HG02840 (cell line): ENCODE measurements around the gene SLC4A2.

ENCODE experiments used
- ATAC-seq: cut with Tn5 transposase; IDR thresholded peaks from one replicate; pipeline ENCODE4 v1.9.1; 2021; ENCODE audit warnings: mild to moderate bottlenecking, moderate library complexity, moderate number of reproducible peaks; ENCODE audit not compliant: unreplicated experiment, low FRiP score

The SLC4A2 gene

DNA sequence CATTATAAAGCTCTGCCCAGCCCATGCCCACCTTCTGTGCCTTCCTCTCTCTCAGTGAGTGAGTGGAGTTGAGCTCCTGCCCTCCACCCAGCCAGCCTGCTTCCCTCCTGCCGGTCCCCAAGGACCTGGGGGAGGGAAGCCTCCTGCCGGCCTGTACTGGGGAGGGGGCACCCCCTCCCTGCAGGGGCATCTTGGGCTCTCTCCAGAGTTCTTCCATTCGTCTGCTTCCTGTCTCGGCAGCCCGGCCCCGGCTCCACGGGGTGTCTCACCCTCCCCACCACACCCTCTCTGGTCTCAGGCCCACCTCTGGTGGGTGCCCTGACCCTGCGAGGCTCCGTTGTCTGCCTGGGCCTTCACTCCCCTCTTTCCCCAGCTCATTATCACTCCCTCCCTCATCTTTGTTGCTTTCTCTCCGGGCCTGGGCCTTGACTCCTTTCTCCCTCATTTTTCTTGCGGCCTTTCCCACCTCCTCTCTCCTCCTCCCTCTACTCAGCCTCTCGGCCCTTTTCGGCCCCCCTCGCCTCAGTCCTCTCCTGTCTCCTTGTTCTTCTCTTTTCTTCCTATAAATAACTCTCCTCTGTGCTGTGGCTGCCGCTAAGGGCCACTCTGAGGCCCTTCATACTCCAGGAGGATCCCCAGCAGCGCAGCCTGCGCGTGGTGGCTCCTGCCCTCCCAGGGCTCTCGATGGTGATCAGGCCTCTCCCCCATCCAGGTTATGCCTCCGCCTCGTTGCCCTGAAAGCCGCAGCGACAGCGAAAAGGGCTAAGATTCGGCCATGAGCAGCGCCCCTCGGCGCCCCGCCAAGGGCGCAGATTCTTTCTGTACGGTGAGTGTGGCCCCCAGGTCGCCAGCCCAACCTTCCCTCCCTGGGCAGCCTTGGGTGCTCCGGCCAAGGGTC, 2.1 kb downstream of the SLC4A2 start:
- no peak for ATAC-seq

- no peak for ATAC-seq
Measured at GRCh38 chr7:151062111-151062398, 2.7 kb downstream of the SLC4A2 start.

DNA sequence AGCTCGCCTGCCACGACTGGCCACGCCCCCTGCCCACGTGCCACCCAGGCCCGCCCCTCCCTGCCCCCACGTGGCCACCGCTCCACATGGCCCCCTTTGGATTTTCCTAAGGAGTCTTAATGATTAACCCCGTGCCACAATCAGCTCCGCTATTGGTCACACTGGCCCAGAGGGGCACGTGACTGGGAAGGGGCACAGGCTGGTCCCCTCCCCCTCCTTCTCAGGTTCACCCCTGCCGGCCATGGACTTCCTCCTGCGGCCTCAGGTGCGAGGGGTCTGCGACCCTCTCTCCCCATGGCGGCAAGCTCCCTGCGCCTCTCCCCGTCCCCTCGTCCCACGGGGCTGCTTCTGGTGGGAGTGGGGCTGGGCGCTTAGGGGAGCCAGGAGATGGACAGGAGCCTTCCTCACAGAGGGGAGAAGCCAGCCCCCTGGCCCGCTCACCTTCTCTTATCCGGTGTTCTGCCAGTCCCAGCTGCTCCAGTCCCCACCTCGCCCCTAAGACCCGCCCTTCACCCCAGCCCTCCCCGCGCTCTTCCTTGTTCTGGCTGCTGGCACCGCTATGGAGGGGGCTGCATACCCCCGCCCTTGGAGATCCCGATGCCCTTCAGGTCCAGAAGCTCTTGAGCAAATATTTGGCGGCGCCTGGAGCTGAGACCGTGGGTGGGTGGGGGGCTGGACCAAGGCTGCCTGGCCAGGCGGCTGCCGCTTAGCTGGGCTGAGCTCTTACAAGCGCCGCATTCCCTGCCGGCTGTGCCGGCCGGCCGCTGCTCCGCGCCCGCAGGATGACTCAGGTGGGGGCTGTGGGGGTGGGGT, 3.2 kb downstream of the SLC4A2 start:
- ATAC-seq, result no peak

DNA sequence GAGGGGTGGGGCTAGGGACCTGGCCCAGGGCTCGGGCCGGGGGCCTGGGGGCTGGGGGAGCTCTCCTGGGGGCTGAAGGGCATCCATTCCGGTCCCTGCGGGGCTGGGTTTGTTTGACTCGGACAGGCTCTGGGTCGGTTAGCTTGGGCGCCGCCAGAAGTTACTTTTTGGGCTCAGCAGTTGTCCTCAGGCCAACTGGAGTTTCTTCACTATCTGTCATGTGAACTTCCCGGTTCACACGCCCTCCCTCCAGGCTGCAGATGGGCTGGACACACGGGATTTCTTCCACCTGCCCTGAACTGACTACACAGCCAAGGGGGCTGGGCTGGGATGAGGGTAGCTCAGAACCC, 3.8 kb downstream of the SLC4A2 start:
- no peak for ATAC-seq

DNA sequence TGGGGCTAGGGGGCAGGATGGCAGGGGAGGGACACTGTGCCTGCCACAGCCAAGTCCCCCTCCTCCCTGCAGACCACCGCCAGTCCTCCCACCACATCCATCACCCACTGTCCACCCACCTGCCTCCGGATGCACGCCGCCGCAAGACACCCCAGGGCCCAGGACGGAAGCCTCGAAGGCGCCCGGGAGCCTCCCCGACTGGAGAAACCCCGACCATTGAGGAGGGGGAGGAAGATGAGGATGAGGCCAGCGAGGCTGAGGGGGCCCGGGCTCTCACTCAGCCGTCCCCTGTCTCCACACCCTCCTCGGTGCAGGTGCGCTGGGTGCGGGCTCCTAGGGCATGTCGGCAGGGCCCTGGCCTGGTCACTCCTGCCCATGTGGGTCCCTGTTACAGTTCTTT, 5.1 kb downstream of the SLC4A2 start:
- ATAC-seq, result no peak

DNA sequence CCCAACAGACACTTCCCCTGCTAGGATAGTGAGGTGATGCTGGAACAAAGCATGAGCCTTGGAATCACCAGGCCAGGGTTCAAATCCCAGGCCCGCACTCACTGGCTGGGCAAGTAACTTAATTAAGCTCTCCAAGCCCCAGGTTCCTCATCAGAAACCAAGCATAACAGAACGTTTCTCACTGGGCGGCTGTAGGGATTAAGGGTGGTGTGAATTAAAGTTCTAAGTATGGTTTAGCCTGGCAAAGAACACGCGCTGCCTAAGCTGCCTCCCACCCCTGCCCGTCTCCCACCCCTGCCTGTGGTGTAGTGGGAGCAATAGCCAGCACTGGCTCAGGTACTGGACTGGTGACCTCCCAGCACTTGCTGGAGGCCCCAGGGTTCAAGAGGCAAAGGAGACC, 5.6 kb downstream of the SLC4A2 start:
- no peak for ATAC-seq

DNA sequence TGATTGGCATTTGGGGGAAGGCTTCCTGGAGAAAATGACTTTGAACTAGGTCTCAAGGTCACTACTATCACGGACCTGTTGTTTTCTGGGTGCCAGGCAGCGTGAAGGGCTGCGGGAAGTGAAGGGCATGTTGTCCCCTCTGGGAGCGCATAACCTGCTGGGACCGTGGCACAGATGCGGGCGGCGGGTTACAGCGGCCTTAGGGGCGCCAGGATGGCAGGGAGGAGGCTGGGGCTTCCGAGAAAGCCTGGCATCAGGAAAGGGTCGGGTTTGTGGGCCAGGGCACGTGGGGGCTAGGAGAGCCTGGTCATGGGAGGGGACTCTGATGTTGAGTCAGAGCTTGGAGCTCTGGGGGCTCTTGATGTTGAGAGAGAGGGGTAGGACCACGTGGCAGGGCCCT, 6.1 kb downstream of the SLC4A2 start:
- no peak for ATAC-seq

GRCh38 chr7:151066273-151066974, 7.0 kb downstream of the SLC4A2 start:
- no peak for ATAC-seq

GRCh38 chr7:151068069-151068773, 8.8 kb downstream of the SLC4A2 start:
- ATAC-seq, result no peak

DNA sequence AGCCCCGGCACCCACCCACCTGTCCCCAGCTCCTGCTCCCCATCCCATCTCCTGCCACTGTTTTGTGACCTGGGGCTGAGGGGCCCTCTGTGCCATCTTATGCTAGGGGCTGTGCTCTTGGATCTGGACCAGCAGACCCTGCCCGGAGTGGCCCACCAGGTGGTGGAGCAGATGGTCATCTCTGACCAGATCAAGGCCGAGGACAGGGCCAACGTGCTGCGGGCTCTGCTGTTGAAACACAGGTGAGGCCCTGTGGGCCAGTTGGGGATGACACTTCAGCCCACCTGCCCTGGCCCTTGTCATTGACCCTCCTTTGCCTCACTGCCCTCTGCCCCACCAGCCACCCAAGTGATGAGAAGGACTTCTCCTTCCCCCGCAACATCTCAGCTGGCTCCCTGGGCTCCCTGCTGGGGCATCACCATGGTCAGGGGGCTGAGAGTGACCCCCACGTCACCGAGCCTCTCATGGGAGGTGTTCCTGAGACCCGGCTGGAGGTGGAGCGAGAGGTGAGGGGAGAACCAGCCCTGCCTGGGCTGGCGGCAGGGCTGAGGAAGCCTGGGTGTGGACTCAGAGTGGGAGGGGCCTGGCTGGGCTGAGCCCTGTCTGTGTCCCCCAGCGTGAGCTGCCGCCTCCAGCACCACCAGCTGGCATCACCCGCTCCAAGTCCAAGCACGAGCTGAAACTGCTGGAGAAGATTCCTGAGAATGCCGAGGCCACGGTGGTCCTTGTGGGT, 10.6 kb downstream of the SLC4A2 start:
- ATAC-seq, result no peak

DNA sequence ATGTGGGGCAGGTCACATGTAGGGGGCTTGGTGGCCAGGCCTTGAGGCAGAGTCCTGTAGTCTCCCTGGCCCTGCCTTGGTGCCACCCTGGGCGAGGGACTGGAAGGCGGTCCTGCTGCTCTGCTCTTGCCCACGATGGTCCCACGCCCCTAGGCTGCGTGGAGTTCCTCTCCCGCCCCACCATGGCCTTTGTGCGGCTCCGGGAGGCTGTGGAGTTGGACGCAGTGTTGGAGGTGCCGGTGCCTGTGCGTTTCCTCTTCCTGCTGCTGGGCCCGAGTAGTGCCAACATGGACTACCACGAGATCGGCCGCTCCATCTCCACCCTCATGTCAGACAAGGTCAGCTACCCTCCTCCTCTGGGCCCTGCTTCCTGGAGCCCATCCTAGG, 11.2 kb downstream of the SLC4A2 start:
- no peak for ATAC-seq

DNA sequence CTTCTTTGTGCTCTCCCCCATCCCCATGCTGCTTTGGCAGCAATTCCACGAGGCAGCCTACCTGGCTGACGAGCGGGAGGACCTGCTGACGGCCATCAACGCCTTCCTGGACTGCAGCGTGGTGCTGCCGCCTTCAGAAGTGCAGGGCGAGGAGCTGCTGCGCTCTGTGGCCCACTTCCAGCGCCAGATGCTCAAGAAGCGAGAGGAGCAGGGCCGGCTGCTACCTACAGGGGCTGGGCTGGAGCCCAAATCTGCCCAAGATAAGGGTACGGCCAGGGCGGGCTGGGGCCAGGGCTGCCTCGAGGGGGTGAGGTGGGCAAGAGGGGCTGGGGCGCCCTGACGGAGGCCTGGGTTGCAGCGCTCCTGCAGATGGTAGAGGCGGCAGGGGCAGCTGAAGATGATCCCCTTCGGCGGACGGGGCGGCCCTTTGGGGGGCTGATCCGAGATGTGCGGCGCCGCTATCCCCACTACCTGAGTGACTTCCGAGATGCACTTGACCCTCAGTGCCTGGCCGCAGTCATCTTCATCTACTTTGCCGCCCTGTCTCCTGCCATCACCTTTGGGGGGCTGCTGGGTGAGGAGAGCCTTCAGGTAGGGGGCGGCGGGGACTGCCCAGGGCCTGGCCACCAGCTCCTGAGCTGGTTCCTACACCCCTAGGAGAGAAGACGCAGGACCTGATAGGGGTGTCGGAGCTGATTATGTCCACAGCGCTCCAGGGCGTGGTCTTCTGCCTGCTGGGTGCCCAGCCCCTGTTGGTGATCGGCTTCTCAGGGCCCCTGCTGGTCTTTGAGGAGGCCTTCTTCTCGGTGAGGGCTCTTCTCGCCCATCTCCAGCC, 11.9 kb downstream of the SLC4A2 start:
- ATAC-seq, result no peak

GRCh38 chr7:151073990-151074389, 14.6 kb downstream of the SLC4A2 start:
- no peak for ATAC-seq

DNA sequence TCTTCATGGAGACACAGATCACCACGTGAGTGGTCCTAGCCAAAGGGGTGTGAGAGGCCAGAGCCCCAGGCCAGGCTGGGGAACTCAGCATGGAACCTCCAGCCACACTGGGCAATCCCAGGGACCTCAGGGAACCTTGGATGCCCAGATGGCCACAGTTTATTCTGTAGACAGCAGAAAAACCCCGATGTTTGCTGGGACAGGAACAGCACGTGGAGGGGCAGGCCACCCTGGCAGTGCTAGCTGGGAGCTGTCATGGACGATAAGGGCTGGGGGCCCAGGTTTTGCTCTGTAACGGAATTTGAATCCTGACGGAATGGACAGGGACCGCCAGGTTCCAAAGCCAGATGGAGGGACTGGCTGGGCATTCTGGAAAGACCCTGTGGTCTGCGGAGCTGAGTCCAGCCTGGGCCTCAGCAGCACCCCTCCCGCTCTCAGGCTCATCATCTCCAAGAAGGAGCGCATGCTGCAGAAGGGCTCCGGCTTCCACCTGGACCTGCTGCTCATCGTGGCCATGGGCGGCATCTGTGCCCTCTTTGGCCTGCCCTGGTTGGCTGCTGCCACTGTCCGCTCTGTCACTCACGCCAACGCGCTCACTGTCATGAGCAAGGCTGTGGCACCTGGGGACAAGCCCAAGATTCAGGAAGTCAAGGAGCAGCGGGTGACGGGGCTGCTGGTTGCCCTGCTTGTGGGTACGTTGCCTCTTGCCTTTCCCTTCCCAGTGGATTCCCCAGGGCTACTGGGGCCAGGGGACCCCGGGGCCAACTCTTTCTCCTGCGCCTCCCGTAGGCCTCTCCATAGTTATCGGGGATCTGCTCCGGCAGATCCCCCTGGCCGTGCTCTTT, 15.7 kb downstream of the SLC4A2 start:
- no peak for ATAC-seq

DNA sequence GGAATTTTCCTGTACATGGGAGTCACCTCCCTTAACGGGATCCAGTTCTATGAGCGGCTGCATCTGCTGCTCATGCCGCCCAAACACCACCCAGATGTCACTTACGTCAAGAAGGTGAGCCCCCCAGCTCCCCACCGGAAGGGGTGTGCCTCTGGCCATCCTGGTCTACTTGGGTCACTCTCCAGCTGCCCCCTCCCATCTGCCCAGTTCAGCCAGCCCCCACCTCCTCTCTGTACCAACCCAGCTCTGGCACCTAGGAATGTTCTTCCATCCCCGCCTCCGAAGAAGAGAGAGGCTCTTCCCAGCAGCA, 16.2 kb downstream of the SLC4A2 start:
- no peak for ATAC-seq

DNA sequence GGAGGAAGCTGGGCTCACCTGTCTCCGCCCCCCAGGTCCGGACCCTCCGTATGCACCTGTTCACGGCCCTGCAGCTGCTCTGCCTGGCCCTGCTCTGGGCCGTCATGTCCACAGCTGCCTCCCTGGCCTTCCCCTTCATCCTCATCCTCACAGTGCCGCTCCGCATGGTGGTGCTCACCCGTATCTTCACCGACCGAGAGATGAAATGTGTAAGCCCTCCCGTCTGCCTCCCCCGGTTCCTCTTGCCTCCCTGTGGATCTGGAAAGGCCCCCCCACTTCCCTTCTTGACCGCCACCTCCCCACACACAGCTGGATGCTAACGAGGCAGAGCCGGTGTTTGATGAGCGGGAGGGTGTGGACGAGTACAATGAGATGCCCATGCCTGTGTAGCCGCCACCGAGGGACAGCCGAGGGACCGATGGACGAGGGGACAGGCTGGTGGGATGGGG, 16.6 kb downstream of the SLC4A2 start:
- no peak for ATAC-seq

DNA sequence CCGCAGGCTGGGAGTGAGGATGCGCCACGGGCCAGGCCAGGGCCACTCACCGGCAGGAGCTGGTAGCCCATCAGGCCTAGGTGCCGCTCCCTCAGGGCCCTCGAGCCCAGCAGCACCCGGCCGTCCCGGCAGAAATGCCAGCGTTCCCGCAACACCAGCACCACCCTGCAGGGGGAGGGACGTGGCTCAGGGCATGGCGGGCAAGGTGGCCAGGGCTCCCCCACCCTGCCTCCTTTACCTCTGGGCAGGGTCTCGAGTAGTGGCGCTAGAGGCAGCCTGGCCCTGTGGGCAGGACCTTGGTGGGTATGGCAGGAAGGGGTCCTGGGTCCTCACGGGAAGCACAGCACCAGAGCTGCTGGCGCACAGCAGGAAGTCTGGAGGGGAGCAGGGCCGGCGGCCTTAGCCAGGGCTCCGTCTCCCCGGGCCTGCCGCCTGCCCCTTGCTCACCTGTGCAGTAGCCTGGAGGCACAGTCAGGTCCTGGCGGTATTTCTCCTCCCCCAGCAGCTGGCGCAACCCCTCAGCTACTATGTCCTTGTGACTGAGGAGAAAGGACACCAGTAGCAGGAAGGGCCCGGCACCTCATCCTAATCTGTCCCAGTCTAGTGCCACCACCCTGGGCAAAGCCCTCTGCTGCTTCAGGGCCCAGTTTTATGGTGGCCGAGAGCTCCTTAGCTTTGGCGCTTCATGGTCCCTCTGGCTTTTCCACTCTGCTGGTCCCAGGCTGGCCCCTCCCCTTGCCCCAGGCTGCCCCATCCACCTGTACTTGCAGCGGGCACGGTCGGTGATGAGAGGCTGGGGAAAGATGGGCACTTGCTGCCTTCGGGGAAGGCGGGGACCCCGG, 17.7 kb downstream of the SLC4A2 start:
- no peak for ATAC-seq
